Activated naive CD4-positive, alpha-beta T cell treated with anti-CD3 and anti-CD28 coated beads for 36 hours (primary cell): ENCODE results near the gene SMARCAL1. TPM values are rescaled to one million over a fixed set of nuclear protein-coding genes. Genes with fewer than 3 reads are reported as not detected.

Experiments
- CTCF ChIA-PET: fragments of 350-600 bp; sonication (Branson Sonifier 250); formaldehyde crosslinking; loops from one replicate; lab custom pipeline; 2021; ENCODE audit warnings: antibody characterized with exemption; lab: Charles Lee
- DNase-seq: peaks from one replicate; pipeline ENCODE4 v3.0.0-alpha.2; 2020
- H3K27ac Mint-ChIP-seq: one replicate; pipeline ENCODE4 v1.8.0; 2021; ENCODE audit warnings: mild to moderate bottlenecking, mixed read lengths
- H3K27me3 Mint-ChIP-seq: one replicate; pipeline ENCODE4 v1.8.0; 2021; ENCODE audit warnings: low read depth, mixed read lengths
- H3K36me3 Mint-ChIP-seq: one replicate; pipeline ENCODE4 v1.8.0; 2021; ENCODE audit warnings: low read depth, mixed read lengths
- H3K4me1 Mint-ChIP-seq: one replicate; pipeline ENCODE4 v1.8.0; 2021; ENCODE audit warnings: low read depth, mixed read lengths
- H3K4me3 Mint-ChIP-seq: one replicate; pipeline ENCODE4 v1.8.0; 2021; ENCODE audit warnings: mild to moderate bottlenecking, moderate library complexity, mixed read lengths
- H3K9me3 Mint-ChIP-seq: one replicate; pipeline ENCODE4 v1.8.0; 2021; ENCODE audit warnings: mixed read lengths
- intact Hi-C: fragments of 100-400 bp; cut with micrococcal nuclease; formaldehyde crosslinking; loops from one replicate; pipeline ENCODE4 v1.15.1; 2023
- total RNA-seq, 2 experiments: library from RNA; stranded (reverse); gene quantifications; one replicate each; pipeline ENCODE4 v1.2.3, GENCODE V29; 2021

The SMARCAL1 gene
- total RNA-seq, 2 experiments from 2014 or later = 17.0 to 18.2 TPM

DNA sequence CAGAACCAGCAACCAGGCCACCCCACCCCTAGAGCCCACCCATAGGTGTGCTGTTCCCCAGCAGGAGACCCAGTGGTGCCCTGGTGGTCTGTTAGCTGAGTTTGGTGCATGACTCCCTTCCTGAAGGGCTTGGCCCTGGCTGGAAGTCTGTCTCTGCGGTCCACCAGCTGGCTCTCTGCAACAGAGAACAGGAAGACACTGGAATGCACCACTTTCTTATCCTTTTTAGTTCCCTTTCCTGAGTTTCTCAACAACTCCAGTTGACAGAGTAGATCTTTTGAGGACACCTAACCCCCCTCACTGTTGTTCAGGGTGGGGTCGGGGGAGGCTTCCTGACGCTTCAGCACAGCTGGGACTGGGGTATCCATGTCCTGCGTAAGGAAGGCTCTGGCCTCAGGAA, 74.4 kb downstream of the SMARCAL1 start:
- intact Hi-C loops = no loop called here
- H3K4me1 Mint-ChIP-seq = no peaks in the 10 kb centered on the region
- CTCF ChIA-PET = no interaction called here
- H3K27ac Mint-ChIP-seq = no peak overlapping the region
- H3K4me3 Mint-ChIP-seq = no peak overlapping the region
- H3K27me3 Mint-ChIP-seq = no peaks in the 10 kb centered on the region
- H3K36me3 Mint-ChIP-seq = no peaks in the 10 kb centered on the region
- no peak for DNase-seq
- no peaks in the 10 kb centered on the region for H3K9me3 Mint-ChIP-seq

DNA sequence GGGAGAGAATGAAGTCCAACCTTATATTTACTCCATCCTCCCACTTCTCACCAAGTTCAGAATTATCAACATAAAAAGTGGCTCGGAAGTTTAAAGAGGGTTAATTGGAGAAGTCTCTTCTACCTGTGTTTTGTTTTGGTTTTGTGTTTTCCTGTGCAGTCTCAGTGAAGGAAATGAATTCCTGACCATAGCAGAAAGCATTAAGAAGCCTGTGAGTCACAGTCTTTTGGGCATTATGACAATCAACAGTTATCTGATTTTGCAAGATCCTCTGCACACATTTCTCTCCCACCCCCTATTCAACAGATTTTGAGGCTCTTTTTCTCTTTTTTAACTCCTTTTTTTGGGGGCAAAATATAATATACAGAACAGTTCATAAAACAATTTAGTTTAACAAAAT, 77.8 kb downstream of the SMARCAL1 start:
- H3K27me3 Mint-ChIP-seq = no peaks in the 10 kb centered on the region
- H3K4me1 Mint-ChIP-seq = no peaks in the 10 kb centered on the region
- CTCF ChIA-PET = no interaction called here
- no peak overlapping the region for H3K4me3 Mint-ChIP-seq
- intact Hi-C loops = no loop called here
- no peaks in the 10 kb centered on the region for H3K36me3 Mint-ChIP-seq
- H3K27ac Mint-ChIP-seq = no peak overlapping the region
- no peak for DNase-seq
- H3K9me3 Mint-ChIP-seq = no peaks in the 10 kb centered on the region

DNA sequence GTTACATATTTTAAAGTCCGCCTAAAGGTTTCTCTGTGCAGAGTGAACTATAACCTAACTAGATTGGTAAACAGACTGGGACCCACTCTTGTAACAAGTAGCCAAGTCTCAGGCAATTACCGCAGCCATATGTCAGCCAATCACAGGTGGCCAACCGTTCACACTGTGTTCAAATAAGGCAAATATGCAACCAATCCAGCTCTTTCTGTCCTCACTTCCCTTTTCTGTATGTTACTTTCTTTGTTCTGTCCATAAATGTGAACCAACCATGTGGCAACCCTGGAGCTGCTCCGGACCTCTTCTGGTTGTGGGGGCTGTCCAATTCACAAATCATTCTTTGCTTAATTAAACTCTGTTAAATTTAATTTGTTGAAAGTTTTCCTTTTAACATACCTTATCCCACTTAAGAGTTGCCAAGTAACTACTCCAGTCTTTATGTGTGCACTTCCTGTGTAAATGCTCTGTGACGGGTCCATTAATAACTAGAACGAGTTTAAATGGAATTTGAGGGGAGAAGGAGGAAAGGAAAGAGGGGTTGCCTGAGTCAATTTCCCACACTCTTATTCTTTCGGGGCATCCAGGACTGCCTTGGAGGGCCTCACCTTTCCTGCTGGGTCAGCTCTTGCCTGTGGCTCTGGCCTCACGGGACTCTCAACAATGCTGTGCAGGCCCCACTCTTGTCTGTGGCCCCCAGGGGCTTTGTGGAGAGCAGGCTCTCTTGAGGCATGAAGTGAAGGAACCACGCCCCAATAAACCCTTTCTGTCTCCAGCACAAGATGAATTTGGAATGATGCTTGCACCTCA, 79.7 kb downstream of the SMARCAL1 start:
- no peak for DNase-seq
- Mint-ChIP-seq H3K27me3 (no peaks in the 10 kb centered on the region), H3K4me1 (peaks cover 5% of the 10 kb centered on the region), H3K27ac (no peak overlapping the region), H3K36me3 (no peaks in the 10 kb centered on the region), H3K9me3 (no peaks in the 10 kb centered on the region), H3K4me3 (no peak overlapping the region)
- CTCF ChIA-PET = interaction anchor here (0.6 kb wide), 1 partner anchor 174 kb away, joined by 3 read pairs; no protein-coding TSS in a partner anchor
- intact Hi-C loops = no loop called here

DNA sequence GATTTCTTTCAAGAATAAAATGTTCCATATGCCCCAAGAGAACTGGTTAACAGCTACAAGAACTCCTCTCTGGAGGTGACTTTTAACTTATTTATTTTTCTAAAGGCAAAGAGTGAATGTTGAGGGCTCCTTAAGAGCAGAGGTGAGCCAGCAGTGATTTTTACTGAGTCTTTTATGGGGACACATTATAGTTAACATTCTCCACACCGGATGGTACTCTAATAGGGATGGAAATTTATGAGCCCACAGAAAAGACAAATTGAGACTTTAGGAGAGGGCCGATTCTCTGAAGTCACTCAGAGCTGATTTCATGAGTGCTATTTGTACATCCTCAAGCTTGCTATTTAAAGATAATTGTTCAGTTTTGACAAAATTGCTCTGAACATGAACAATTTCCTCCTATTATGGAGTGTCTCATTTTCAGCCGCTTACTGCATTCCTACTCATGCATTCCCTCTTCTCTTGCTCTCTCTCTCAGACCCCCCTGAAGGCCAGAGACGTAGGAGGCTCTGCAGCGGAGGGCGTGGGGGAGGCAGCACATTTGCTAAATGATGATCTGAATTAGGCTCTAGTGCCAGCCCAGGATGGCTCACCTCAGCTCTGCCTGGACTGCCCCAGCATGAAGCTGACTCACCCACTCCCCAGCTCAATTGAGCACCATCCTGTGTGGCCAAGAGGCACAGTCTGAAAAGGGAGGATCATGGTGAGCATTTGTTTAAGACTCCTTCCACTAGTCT, 80.5 kb downstream of the SMARCAL1 start:
- DNase-seq = no peak
- no peak overlapping the region for H3K4me3 Mint-ChIP-seq
- H3K4me1 Mint-ChIP-seq = peaks cover 11% of the 10 kb centered on the region
- H3K36me3 Mint-ChIP-seq = peaks cover 2% of the 10 kb centered on the region
- H3K27ac Mint-ChIP-seq = no peak overlapping the region
- CTCF ChIA-PET = interaction anchor here (0.6 kb wide), 1 partner anchor 174 kb away, joined by 3 read pairs; no protein-coding TSS in a partner anchor
- no peaks in the 10 kb centered on the region for H3K9me3 Mint-ChIP-seq
- H3K27me3 Mint-ChIP-seq = no peaks in the 10 kb centered on the region
- intact Hi-C loops = no loop called here

DNA sequence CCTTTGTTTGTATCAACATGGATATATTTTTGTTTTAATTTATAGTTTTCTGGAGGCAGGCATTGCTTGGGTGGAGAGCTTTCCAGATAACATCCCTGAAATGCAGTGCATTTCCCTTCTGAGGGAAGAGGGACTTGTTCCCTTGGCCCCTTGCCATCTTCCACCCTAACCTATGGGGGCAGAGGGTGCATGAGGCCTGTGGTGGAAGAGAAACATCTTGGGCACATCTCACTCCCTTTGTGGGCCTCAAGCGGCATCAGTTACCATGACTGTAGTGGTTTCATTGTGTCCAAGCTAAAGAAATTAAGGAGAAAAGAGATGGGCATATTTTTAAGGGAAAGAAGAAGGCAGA, 81.0 kb downstream of the SMARCAL1 start:
- Mint-ChIP-seq H3K4me3 (no peak overlapping the region), H3K4me1 (peaks cover 14% of the 10 kb centered on the region), H3K27me3 (no peaks in the 10 kb centered on the region), H3K27ac (no peak overlapping the region), H3K36me3 (peaks cover 2% of the 10 kb centered on the region), H3K9me3 (no peaks in the 10 kb centered on the region)
- CTCF ChIA-PET = no interaction called here
- intact Hi-C loops = no loop called here
- no peak for DNase-seq

DNA sequence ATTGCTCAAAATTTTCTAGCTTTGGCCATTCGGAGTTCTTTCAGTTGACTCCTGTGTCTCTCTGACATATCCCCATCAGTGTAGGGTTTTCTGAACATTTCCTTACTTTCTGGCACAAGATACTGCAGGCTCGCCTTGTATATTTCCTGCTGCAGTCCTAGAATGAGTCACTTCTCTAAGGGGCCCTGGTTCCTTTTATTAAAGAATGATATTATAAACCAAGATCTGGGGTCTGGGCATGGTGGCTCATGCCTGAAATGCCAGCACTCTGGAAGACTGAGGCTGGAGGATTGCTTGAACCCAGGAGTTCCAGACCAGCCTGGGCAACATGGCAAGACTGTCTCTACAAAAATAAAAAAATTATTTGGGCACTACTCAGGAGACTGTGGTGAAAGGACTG, 83.4 kb downstream of the SMARCAL1 start:
- CTCF ChIA-PET = no interaction called here
- Mint-ChIP-seq H3K4me1 (peaks cover 26% of the 10 kb centered on the region), H3K9me3 (no peaks in the 10 kb centered on the region), H3K27me3 (no peaks in the 10 kb centered on the region), H3K27ac (no peak overlapping the region), H3K4me3 (no peak overlapping the region), H3K36me3 (peaks cover 24% of the 10 kb centered on the region)
- DNase-seq = no peak
- intact Hi-C loops = loop anchor here (5.0 kb wide), 1 partner anchor 463 kb away; no protein-coding TSS in a partner anchor

DNA sequence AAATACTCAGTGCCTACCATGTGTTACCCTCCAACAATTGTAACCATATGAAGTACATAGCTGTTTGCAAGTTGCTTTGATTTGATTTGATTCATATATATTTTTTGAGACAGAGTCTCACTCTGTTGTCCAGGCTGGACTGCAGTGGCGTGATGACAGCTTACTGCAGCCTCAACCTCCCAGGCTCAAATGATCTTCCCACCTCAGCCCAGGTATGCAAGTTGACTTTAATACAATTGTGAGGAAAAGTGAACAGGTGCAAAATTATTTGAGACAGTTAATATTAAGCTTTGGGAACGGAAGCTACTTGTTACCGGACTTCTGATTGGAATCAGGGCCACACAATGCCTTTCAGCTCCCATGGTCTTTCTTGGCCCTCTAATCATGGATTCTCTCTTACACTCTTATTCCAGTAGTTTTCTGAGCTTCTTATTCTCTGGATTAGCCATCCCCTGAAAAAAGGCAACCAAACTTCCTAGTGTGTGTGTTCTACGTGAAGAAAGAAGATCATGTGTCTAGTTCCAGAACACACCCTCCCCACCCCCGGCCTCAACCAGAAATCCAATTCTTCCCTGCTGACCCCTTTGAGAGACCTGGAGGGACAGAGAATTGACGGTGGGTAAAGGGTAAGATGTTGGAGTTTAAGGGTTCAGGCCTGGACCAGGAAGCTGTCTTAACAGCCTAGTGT, 85.2 kb downstream of the SMARCAL1 start:
- Mint-ChIP-seq H3K9me3 (no peaks in the 10 kb centered on the region), H3K4me3 (peak overlapping the region; percentile 94), H3K4me1 (peaks cover 42% of the 10 kb centered on the region), H3K27me3 (no peaks in the 10 kb centered on the region), H3K27ac (peak overlapping the region; percentile 94), H3K36me3 (peaks cover 40% of the 10 kb centered on the region)
- CTCF ChIA-PET = interaction anchor here (1.1 to 1.2 kb wide), 2 partner anchors 16 to 88 kb away, joined by 3 to 4 read pairs; no protein-coding TSS in a partner anchor
- DNase-seq = no peak
- intact Hi-C loops = loop anchor here (1.0 to 5.0 kb wide), 7 partner anchors 19 to 465 kb away; partner anchors contain the start of genes SMARCAL1 and XRCC5

DNA sequence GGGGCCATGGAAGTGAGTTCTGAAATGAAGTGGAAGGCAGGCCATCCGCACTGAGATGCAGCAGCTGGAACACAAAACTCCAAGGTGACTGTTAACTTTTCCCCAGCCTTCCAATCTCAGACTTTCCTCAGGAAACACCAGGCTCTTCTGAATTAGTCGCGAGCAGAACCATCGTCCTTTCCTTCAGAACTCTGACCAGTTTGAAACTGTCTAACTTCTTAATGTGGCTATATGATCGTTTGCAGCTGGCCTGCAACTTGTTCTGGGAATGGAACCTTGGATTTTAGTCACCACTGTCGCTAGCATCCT, 85.7 kb downstream of the SMARCAL1 start:
- Mint-ChIP-seq H3K4me1 (peaks cover 47% of the 10 kb centered on the region), H3K4me3 (peak overlapping the region; percentile 94), H3K27ac (peak overlapping the region; percentile 94), H3K36me3 (peaks cover 45% of the 10 kb centered on the region), H3K27me3 (no peaks in the 10 kb centered on the region), H3K9me3 (no peaks in the 10 kb centered on the region)
- intact Hi-C loops = loop anchor here (1.0 to 5.0 kb wide), 7 partner anchors 20 to 466 kb away; partner anchors contain the start of genes SMARCAL1 and XRCC5
- CTCF ChIA-PET = interaction anchor here (0.6 kb wide), 1 partner anchor 15 kb away, joined by 3 read pairs; no protein-coding TSS in a partner anchor
- no peak for DNase-seq

DNA sequence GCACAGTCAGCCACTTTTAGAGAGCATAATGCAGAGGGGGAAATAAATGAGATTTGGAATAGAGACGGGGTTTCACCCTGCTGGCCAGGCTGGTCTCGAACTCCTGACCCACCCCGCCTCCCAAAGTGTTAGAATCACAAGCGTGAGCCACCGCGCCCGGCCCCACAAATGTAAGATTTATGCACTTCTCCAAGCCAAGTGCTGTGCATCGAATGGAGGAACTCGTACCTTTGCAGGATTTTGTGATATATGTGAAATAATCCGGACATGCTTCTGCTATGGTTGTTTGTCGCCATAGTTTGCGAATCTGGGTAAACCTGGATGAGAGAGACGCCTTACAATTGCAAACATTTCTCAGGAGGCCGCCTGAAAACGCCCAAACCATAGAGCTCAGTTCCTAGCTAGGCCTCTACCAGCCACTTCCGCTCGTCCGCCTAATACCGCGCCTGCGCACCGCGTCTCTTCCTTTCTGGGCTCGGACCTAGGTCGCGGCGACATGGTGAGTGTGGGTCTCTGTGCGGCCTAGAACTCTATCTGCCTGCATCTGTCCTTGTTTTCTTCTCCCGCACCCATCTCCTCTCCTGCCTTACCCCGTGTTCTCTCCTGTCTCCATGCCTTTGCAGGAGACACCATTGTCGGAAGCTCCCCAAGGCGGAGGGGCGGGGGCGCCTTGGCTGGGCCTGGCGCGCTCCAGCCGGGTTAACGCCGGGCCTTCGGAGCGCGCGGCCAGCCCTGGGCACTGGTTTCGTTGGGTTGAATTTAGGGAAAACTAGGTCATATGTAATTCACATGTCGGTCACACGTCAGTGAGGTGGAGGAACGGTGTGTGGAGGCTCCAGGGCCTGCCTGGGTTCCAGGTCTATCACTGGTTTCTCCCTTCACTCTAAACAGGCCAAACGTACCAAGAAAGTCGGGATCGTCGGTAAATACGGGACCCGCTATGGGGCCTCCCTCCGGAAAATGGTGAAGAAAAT, 86.4 kb downstream of the SMARCAL1 start, which contains the start of gene RPL37A:
Gene RPL37A, plus strand, starts transcription at position 466 of the 974 bp plus-strand sequence. Its CDS starts 31 bp downstream, at position 497.
- peaks cover 50% of the 10 kb centered on the region for H3K4me1 Mint-ChIP-seq
- no peaks in the 10 kb centered on the region for H3K9me3 Mint-ChIP-seq
- intact Hi-C loops = loop anchor here (1.0 to 5.0 kb wide), 7 partner anchors 20 to 466 kb away; partner anchors contain the start of genes SMARCAL1 and XRCC5
- peak; percentile 93 for DNase-seq
- peak within 1 kb of the TSS; percentile 94 for H3K4me3 Mint-ChIP-seq
- H3K27ac Mint-ChIP-seq = peak within 1 kb of the TSS; percentile 94
- CTCF ChIA-PET = interaction anchor here (0.6 kb wide), 2 partner anchors 15 to 49 kb away, joined by 3 read pairs; no protein-coding TSS in a partner anchor
- no peaks in the 10 kb centered on the region for H3K27me3 Mint-ChIP-seq
- peaks cover 47% of the 10 kb centered on the region for H3K36me3 Mint-ChIP-seq

DNA sequence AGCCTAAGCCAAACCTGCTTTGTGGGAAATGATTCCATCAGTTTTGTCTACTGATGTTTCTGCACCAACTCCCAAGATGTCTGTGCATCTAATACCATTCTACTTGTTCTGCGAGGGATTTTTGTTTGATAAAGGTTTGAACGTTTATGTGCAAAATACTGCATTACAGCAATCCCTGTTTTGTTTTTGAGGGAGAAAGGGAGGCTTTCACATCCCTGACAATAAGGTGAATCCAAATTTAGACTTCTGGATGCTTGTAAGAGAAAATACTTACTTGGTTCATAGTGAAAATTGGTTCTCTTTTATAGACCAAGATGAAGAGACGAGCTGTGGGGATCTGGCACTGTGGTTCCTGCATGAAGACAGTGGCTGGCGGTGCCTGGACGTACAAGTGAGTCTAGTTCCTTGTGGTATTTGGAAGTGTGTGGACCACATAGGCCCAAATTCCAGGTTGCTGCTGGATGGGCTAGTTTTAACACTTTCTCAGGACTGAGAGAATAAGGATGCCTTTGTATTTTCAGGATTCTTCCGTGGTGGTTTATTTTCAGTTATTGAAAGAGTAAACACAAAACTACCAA, 87.4 kb downstream of the SMARCAL1 start:
- Mint-ChIP-seq H3K27ac (peak overlapping the region; percentile 94), H3K36me3 (peaks cover 55% of the 10 kb centered on the region), H3K4me3 (peak overlapping the region; percentile 94), H3K27me3 (no peaks in the 10 kb centered on the region), H3K4me1 (peaks cover 57% of the 10 kb centered on the region), H3K9me3 (no peaks in the 10 kb centered on the region)
- intact Hi-C loops = loop anchor here (2.0 to 5.0 kb wide), 2 partner anchors 151 to 467 kb away; no protein-coding TSS in a partner anchor
- CTCF ChIA-PET = no interaction called here
- no peak for DNase-seq

DNA sequence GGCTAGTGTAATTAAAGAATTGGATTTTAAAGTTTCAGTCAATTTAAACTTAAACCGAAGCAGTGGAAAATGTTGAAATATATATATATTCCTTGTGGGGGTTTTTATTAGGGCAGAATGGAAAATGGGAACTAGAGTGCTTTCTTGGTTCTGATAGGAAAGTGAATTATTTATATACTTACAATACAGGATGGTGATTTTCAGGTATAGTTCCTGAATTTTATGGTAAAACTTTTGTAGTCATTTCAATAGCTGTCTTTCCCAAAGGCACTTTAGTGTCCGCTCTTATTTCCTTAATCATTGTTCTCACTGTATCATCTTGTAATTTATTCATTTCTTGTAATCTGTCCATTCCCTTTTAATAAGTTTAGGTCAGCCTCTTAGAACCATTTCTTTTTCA, 88.3 kb downstream of the SMARCAL1 start:
- intact Hi-C loops = no loop called here
- DNase-seq = no peak
- H3K27me3 Mint-ChIP-seq = no peaks in the 10 kb centered on the region
- H3K4me3 Mint-ChIP-seq = peak overlapping the region; percentile 94
- H3K9me3 Mint-ChIP-seq = no peaks in the 10 kb centered on the region
- H3K36me3 Mint-ChIP-seq = peaks cover 61% of the 10 kb centered on the region
- H3K4me1 Mint-ChIP-seq = peaks cover 62% of the 10 kb centered on the region
- CTCF ChIA-PET = interaction anchor here (0.6 kb wide), 1 partner anchor 210 kb away, joined by 4 read pairs; no protein-coding TSS in a partner anchor
- peak overlapping the region; percentile 94 for H3K27ac Mint-ChIP-seq
